ENCODE data around the gene PPP1R1B.
"Not testable (repeated sequence)": the region's sequence is repeated elsewhere in the genome, so short reads cannot be mapped to it uniquely, and the experiment has no call there.

GRCh38 chr17:39590180-39590579 is 36.6 kb upstream of the PPP1R1B start:
- TF ChIP-seq POLR2A, POLR2AphosphoS5, EP300 (IDR thresholded peaks at IDR 0.05): not testable (repeated sequence)
- TF ChIP-seq, protein P1, sequence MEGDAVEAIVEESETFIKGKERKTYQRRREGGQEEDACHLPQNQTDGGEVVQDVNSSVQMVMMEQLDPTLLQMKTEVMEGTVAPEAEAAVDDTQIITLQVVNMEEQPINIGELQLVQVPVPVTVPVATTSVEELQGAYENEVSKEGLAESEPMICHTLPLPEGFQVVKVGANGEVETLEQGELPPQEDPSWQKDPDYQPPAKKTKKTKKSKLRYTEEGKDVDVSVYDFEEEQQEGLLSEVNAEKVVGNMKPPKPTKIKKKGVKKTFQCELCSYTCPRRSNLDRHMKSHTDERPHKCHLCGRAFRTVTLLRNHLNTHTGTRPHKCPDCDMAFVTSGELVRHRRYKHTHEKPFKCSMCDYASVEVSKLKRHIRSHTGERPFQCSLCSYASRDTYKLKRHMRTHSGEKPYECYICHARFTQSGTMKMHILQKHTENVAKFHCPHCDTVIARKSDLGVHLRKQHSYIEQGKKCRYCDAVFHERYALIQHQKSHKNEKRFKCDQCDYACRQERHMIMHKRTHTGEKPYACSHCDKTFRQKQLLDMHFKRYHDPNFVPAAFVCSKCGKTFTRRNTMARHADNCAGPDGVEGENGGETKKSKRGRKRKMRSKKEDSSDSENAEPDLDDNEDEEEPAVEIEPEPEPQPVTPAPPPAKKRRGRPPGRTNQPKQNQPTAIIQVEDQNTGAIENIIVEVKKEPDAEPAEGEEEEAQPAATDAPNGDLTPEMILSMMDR (IDR thresholded peaks at IDR 0.05): not testable (repeated sequence)

All from sigmoid colon (tissue), 4 donors.